Suppressor macrophage treated with lipopolysaccharide for 4 hours (primary cell): ENCODE data around the gene FAM53B.

Experiments used
- DNase-seq: peaks from one replicate; pipeline ENCODE4 v3.0.0-alpha.2; 2020

FAM53B gene

GRCh38 chr10:124677749-124678556, 66.2 kb downstream of the FAM53B start:
- no peak for DNase-seq

GRCh38 chr10:124677293-124677699, 66.9 kb downstream of the FAM53B start:
- no peak for DNase-seq

GRCh38 chr10:124676416-124677062, 67.6 kb downstream of the FAM53B start:
- no peak for DNase-seq

GRCh38 chr10:124675824-124676223, 68.4 kb downstream of the FAM53B start:
- no peak for DNase-seq

- DNase-seq = no peak
These were observed 68.9 kb downstream of the FAM53B start for GRCh38 chr10:124675261-124675660.

GRCh38 chr10:124674768-124675222, 69.4 kb downstream of the FAM53B start:
- no peak for DNase-seq

- DNase-seq = no peak
These were observed 72.0 kb downstream of the FAM53B start for GRCh38 chr10:124672181-124672638.

GRCh38 chr10:124671486-124672075, 72.6 kb downstream of the FAM53B start:
- DNase-seq = peak; percentile 80

GRCh38 chr10:124670849-124671248, 73.3 kb downstream of the FAM53B start:
- DNase-seq = peak; percentile 73

GRCh38 chr10:124669824-124670654, 74.1 kb downstream of the FAM53B start:
- no peak for DNase-seq

- DNase-seq = no peak
These were observed 74.9 kb downstream of the FAM53B start for GRCh38 chr10:124669141-124669823.

- DNase-seq = no peak
These were observed 75.6 kb downstream of the FAM53B start for GRCh38 chr10:124668517-124669051.

- no peak for DNase-seq
These were observed 76.5 kb downstream of the FAM53B start for GRCh38 chr10:124667425-124668345.

- DNase-seq = no peak
These were observed 77.7 kb downstream of the FAM53B start for GRCh38 chr10:124666494-124666893.

GRCh38 chr10:124665980-124666379, 78.2 kb downstream of the FAM53B start:
- DNase-seq = no peak

GRCh38 chr10:124665558-124665957, 78.6 kb downstream of the FAM53B start:
- no peak for DNase-seq

GRCh38 chr10:124665091-124665490, 79.1 kb downstream of the FAM53B start:
- DNase-seq = no peak

GRCh38 chr10:124663766-124664360, 80.3 kb downstream of the FAM53B start:
- DNase-seq = no peak

GRCh38 chr10:124663228-124663627, 81.0 kb downstream of the FAM53B start:
- DNase-seq = no peak

- no peak for DNase-seq
These were observed 82.5 kb downstream of the FAM53B start for GRCh38 chr10:124661660-124662180.
